ENCODE data around the gene MYL6. TPM values are rescaled to one million over a fixed set of nuclear protein-coding genes. Genes with fewer than 3 reads are reported as not detected.

The MYL6 gene
- total and polyA plus RNA-seq, 9 of the 15 experiments (the other 6 are each of a cell fraction or from before 2014, with no cell fraction given): 557 to 1,664 (median 958) TPM

GRCh38 chr12:56127888-56128669, 30.1 kb upstream of the MYL6 start, which contains the start of gene ESYT1 (continued):
- no peak for TF ChIP-seq CBFA2T2 (conservative IDR thresholded peaks at IDR 0.05)
- TF ChIP-seq PHB2 (IDR thresholded peaks at IDR 0.05; ENCODE audit: low read depth): no peak
- no peak for TF ChIP-seq TSC22D4 (tag; IDR thresholded peaks at IDR 0.05)
- no peak for TF ChIP-seq RBM17 (IDR thresholded peaks at IDR 0.05; ENCODE audit: borderline replicate concordance, low read depth, low read length)
- no peak for TF ChIP-seq ZNF79 (CRISPR knock-in tag; IDR thresholded peaks at IDR 0.05; ENCODE audit: low read depth)
- TF ChIP-seq OTX1 (CRISPR knock-in tag; IDR thresholded peaks at IDR 0.05): no peak

- 0% methylated on average over 20 of the region's 20 CpGs for WGBS (ENCODE audit: insufficient coverage, low coverage, missing lambda C conversion rate)
- ChIA-PET CTCF (ENCODE audit: low intra/inter-chr PET ratio) (no interaction called here), POLR2A (interaction anchor here (0.6 to 5.6 kb wide), 15 partner anchors 9 to 510 kb away, joined by 3 to 85 read pairs (median 7); partner anchors contain the start of genes MYL6, PA2G4, RNF41 and RPL41)
- Histone ChIP-seq H3K4me2 (ENCODE audit: insufficient read depth, low read length) (peak overlapping the region; percentile 98), H3K4me1 (replicated peaks in 1 of 2; ENCODE audit: control insufficient read depth in 2 of 2, insufficient read depth in 2 of 2, low read length in 2 of 2) (peaks cover 31 to 44% of the 10 kb centered on the region in 2 experiments), H3K4me3 (peak overlapping the region; percentile 92), H3K9me1 (ENCODE audit: control insufficient read depth, insufficient read depth, low read length) (peaks cover 6% of the 10 kb centered on the region), H3K9me3 (replicated peaks; ENCODE audit: control insufficient read depth, insufficient read depth, low read depth, low read length) (no peaks in the 10 kb centered on the region), H4K20me1 (replicated peaks; ENCODE audit: control insufficient read depth, insufficient read depth, low read length) (peaks cover 5% of the 10 kb centered on the region), H3K36me3 (ENCODE audit: control insufficient read depth, insufficient read depth, low read length) (peaks cover 43% of the 10 kb centered on the region), H2AFZ (ENCODE audit: low read depth, low read length) (peak overlapping the region; percentile 34; the same call in 1 of the 2 replicates), H3K79me2 (ENCODE audit: control insufficient read depth, insufficient read depth, low read length) (peaks cover 55% of the 10 kb centered on the region), H3K9ac (ENCODE audit: insufficient read depth in 1 of 2, low read depth in 2 of 2, low read length in 2 of 2) (peak overlapping the region; percentile 96 to 98), H3K27ac (ENCODE audit: extremely low read depth, low read depth, low read length) (peak overlapping the region; percentile 93), H3K27me3 (ENCODE audit: control insufficient read depth in 2 of 2, insufficient read depth in 2 of 2, low read length in 2 of 2) (no peaks in the 10 kb centered on the region)
- intact Hi-C loops (cut with micrococcal nuclease) (no loop called here), in situ Hi-C loops (cut with MboI) (loop anchor here (5.0 to 10.0 kb wide), 2 partner anchors 59 to 336 kb away; partner anchors contain the start of genes SMARCC2 and SPRYD4)
- peak; percentile 2 for ATAC-seq
- no TSS peak for BruUV-seq (replicated peaks)
- peak in 2 of 4 experiments; percentile 33 to 35 for DNase-seq (ENCODE audit: extremely low read depth in 1 of 4, low spot score in 3 of 4)
- no peak for FAIRE-seq
- TF ChIP-seq ZNF717 (CRISPR knock-in tag; IDR thresholded peaks at IDR 0.05): no peak
- TF ChIP-seq CBFA2T2 (conservative IDR thresholded peaks at IDR 0.05): no peak
- no peak for TF ChIP-seq ZBTB17 (CRISPR knock-in tag; IDR thresholded peaks at IDR 0.05)
- no peak for TF ChIP-seq NR2C1 (IDR thresholded peaks at IDR 0.05)
- no peak for TF ChIP-seq NR2C1 (tag; IDR thresholded peaks at IDR 0.05)
- TF ChIP-seq ZNF175 (CRISPR knock-in tag; IDR thresholded peaks at IDR 0.05; ENCODE audit: low read depth): no peak
- no peak for TF ChIP-seq ZNF518B (CRISPR knock-in tag; IDR thresholded peaks at IDR 0.05)
- no peak for TF ChIP-seq HMG20B (CRISPR knock-in tag; IDR thresholded peaks at IDR 0.05)
- no peak for TF ChIP-seq SRSF7 (optimal IDR thresholded peaks at IDR 0.05; ENCODE audit: low read depth, low read length)
- TF ChIP-seq TFE3 (CRISPR knock-in tag; IDR thresholded peaks at IDR 0.05): no peak
- TF ChIP-seq MAFF (IDR thresholded peaks at IDR 0.05; ENCODE audit: low read length): no peak
- no peak for TF ChIP-seq ZFP1 (CRISPR knock-in tag; IDR thresholded peaks at IDR 0.05)
Measured at GRCh38 chr12:56128670-56129205, 29.4 kb upstream of the MYL6 start.

Data from K562 (cell line).